WERI-Rb-1 (cell line): ENCODE data around the gene CA5A.
"Not testable (repeated sequence)": the region's sequence is repeated elsewhere in the genome, so short reads cannot be mapped to it uniquely, and the experiment has no call there.

ENCODE experiments used
- DNase-seq: peaks from one replicate; pipeline ENCODE4 v3.0.0-alpha.2; 2020
- H3K27ac ChIP-seq: fragments of 250-450 bp; sonication (Bioruptor Pico); 2 replicates; pipeline ENCODE4 v1.5.1; 2020; ENCODE audit warnings: mild to moderate bottlenecking, moderate library complexity
- H3K27me3 ChIP-seq: fragments of 250-450 bp; sonication (Bioruptor Pico); 2 replicates; pipeline ENCODE4 v1.5.1; 2021; ENCODE audit warnings: mild to moderate bottlenecking, low read depth, moderate library complexity; ENCODE audit not compliant: insufficient read depth, severe bottlenecking
- H3K36me3 ChIP-seq: fragments of 250-450 bp; sonication (Bioruptor Pico); 2 replicates; pipeline ENCODE4 v1.5.1; 2020; ENCODE audit warnings: mild to moderate bottlenecking, moderate library complexity
- H3K4me3 ChIP-seq: 2 replicates; pipeline ENCODE4 v1.5.1; 2011; ENCODE audit warnings: low read depth, mild to moderate bottlenecking, control low read depth, low read length
- H3K9me3 ChIP-seq: fragments of 250-450 bp; sonication (Bioruptor Pico); 2 replicates; pipeline ENCODE4 v1.5.1; 2021; ENCODE audit warnings: mild to moderate bottlenecking, moderate library complexity; ENCODE audit not compliant: severe bottlenecking
- CTCF ChIP-seq: IDR thresholded peaks from 2 replicates; pipeline ENCODE4 v1.5.1; 2011; ENCODE audit warnings: low read depth, mild to moderate bottlenecking, control low read depth, inconsistent platforms, low read length

CA5A gene

GRCh38 chr16:87877942-87878507 lies 58.3 kb downstream of the CA5A start:
- DNase-seq = no peak
- no peaks in the 10 kb centered on the region for H3K36me3 ChIP-seq
- H3K4me3 ChIP-seq = no peak overlapping the region
- no peaks in the 10 kb centered on the region for H3K9me3 ChIP-seq
- H3K27ac ChIP-seq = no peak overlapping the region
- TF ChIP-seq CTCF = peak; percentile 35; the same call in 1 of the 2 replicates
- no peaks in the 10 kb centered on the region for H3K27me3 ChIP-seq

GRCh38 chr16:87874639-87875427 lies 61.5 kb downstream of the CA5A start:
- Histone ChIP-seq H3K27me3 (no peaks in the 10 kb centered on the region), H3K36me3 (no peaks in the 10 kb centered on the region), H3K9me3 (no peaks in the 10 kb centered on the region), H3K4me3 (no peak overlapping the region), H3K27ac (no peak overlapping the region)
- no peak for DNase-seq
- no peak for TF ChIP-seq CTCF

GRCh38 chr16:87870418-87871291 lies 65.7 kb downstream of the CA5A start:
- not testable (repeated sequence) for H3K36me3 ChIP-seq, H3K27me3 ChIP-seq, H3K4me3 ChIP-seq, H3K9me3 ChIP-seq, DNase-seq
- peak overlapping the region; percentile 55; the same call in 1 of the 2 replicates for H3K27ac ChIP-seq

- H3K27me3 ChIP-seq, DNase-seq, H3K27ac ChIP-seq, H3K36me3 ChIP-seq, H3K9me3 ChIP-seq, H3K4me3 ChIP-seq: not testable (repeated sequence)
Measured at GRCh38 chr16:87869879-87870417, 66.4 kb downstream of the CA5A start.

- peak within 1 kb of the TSS; percentile 38 for H3K4me3 ChIP-seq
- peak; percentile 64 for DNase-seq
- H3K9me3 ChIP-seq, H3K27me3 ChIP-seq, H3K36me3 ChIP-seq, H3K27ac ChIP-seq: not testable (repeated sequence)
Measured at GRCh38 chr16:87869061-87869878, 67.1 kb downstream of the CA5A start, which contains the start of gene SLC7A5. TSS of gene SLC7A5 (minus strand) at chr16:87869507. CDS start at chr16:87869422, 85 bp downstream.

GRCh38 chr16:87868254-87869029 lies 67.9 kb downstream of the CA5A start:
- H3K27ac ChIP-seq, H3K27me3 ChIP-seq, H3K36me3 ChIP-seq, DNase-seq, H3K9me3 ChIP-seq: not testable (repeated sequence)
- H3K4me3 ChIP-seq = peak overlapping the region; percentile 38

- not testable (repeated sequence) for H3K9me3 ChIP-seq, H3K27me3 ChIP-seq, DNase-seq, H3K4me3 ChIP-seq, H3K27ac ChIP-seq, H3K36me3 ChIP-seq
Measured at GRCh38 chr16:87865902-87866555, 70.3 kb downstream of the CA5A start.
